Stimulated activated CD4-positive, alpha-beta T cell treated with anti-CD3 and anti-CD28 coated beads, Interleukin-1b, Interleukin-23, amount 100 ng/mL, for 4 hours (primary cell): ENCODE results near the gene AFF4.
"Not testable (repeated sequence)": the region's sequence is repeated elsewhere in the genome, so short reads cannot be mapped to it uniquely, and the experiment has no call there.

ENCODE experiments used
- DNase-seq, 2 donors: peaks; one replicate each; pipeline ENCODE4 v3.0.0-alpha.2; 2020; ENCODE audit warnings: low read depth in 2 of 2

AFF4 gene

GRCh38 chr5:132860742-132861141 is 102.7 kb downstream of the AFF4 start:
- DNase-seq: no peak

- no peak for DNase-seq
Measured at GRCh38 chr5:132859889-132860437, 103.5 kb downstream of the AFF4 start.

DNA sequence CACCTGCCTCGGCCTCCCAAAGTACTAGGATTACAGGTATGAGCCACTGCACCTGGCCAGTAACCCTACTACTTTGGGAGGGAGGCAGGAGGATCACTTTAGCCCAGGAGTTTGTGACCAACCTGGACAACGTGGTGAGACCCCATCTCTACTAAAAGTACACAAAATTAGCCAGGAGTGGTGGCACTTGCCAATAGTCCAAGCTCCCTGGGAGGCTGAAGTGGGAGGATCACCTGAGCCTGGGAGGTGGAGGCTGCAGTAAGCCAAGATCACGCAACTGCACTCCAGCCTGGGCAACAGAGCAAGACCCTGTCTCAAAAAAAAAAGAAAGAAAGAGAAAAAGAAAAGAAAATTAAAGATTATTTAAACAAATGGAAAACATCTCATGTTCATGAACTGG is 107.4 kb downstream of the AFF4 start:
- DNase-seq: no peak

- DNase-seq: not testable (repeated sequence)
Measured at GRCh38 chr5:132854992-132855391, 108.4 kb downstream of the AFF4 start.

DNA sequence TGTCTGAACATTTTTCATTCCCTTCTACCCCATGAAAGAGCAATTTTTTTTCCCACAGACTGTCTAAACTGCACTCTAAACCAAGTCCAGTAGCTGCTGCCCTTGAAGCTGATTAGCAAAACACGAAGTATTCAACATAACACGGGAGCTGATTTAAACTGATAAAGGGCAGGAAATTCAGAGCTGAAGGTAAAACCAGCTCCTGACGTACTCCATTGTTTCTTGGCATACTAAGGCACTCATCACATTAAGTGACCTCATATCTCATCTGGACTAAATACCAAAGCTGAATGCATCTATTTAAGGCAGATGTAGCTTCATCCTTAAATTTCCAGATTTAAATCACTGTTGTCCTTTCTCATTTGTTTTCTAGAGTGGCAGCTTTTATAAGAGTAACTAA is 109.1 kb downstream of the AFF4 start:
- DNase-seq: no peak

- DNase-seq: no peak
Measured at GRCh38 chr5:132853790-132854189, 109.6 kb downstream of the AFF4 start.

DNA sequence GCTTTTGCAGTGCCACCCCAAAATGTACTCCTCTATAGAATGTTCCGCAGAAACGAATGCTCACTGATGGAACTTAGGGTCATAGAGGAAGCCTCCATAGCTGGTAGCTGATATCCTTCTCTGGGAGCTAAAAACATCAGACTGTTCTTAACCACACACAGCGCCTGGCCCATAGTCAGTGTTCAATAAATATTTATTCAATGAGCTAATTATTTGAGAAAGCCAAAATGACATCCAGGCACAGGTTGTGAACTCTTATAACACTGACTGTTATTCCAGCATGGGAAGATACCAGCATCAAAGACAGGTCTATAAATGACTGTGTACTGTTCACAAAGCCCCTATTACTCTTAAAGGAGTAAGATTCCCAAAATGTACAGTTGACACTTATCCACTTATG is 110.1 kb downstream of the AFF4 start:
- no peak for DNase-seq

DNA sequence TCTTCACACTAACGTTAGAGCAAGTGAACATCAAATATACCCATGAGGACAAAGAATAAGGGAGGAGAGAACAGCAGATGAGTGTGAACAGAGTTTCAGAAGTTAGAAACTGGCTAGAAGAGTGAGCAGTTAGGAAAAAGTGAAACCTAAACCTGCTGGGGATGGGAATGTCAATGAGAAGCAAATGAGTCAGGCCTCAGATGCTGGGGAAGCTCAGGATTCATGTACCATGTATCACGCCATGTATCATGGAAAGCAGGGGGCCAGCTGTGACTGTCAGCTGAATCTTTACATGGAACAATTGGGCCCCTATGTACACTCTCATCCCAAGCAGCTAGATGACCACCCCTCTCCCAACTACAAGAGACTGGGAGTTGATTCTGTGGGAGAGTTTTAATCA is 113.4 kb downstream of the AFF4 start:
- no peak for DNase-seq

DNA sequence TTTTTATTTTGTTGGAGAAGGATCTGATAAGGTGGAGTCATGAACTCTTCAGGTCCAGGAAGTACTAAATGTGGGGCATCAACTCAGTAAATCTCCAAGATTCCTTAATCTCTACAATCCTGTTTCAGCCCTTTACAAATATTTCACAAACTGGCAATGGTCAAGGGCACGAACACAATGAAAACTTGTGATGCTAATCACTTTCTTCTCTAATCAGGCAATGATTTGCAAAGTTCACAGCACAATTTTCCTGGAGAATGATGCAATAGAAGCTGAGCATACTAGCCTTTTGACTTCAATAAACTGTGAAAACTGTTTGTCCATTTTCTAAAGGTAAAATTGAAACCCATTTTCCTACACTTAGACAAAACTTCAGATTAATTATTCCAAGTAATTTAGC is 114.1 kb downstream of the AFF4 start:
- no peak for DNase-seq

DNA sequence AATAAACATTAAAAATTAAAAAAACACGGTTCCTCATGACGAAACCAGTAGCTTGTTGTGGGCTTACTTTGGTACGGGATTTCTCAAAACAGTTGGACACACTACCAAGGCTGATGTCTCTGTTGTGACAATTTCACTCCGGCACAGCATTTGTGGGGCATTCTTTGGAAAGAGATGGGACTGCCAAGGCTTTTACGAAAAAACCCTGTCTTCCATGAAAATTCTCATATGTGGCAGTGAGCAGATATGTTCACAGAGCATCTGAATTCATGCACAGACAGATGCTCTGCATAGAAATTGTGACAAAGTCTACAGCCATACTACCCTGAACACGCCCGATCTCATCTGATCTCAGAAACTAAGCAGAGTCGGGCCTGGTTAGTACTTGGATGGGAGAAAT is 115.2 kb downstream of the AFF4 start:
- DNase-seq: no peak

- no peak for DNase-seq
Measured at GRCh38 chr5:132841305-132841704, 122.1 kb downstream of the AFF4 start.

GRCh38 chr5:132840896-132841295 is 122.5 kb downstream of the AFF4 start:
- DNase-seq: no peak

- DNase-seq: no peak
Measured at GRCh38 chr5:132840313-132840712, 123.1 kb downstream of the AFF4 start.

DNA sequence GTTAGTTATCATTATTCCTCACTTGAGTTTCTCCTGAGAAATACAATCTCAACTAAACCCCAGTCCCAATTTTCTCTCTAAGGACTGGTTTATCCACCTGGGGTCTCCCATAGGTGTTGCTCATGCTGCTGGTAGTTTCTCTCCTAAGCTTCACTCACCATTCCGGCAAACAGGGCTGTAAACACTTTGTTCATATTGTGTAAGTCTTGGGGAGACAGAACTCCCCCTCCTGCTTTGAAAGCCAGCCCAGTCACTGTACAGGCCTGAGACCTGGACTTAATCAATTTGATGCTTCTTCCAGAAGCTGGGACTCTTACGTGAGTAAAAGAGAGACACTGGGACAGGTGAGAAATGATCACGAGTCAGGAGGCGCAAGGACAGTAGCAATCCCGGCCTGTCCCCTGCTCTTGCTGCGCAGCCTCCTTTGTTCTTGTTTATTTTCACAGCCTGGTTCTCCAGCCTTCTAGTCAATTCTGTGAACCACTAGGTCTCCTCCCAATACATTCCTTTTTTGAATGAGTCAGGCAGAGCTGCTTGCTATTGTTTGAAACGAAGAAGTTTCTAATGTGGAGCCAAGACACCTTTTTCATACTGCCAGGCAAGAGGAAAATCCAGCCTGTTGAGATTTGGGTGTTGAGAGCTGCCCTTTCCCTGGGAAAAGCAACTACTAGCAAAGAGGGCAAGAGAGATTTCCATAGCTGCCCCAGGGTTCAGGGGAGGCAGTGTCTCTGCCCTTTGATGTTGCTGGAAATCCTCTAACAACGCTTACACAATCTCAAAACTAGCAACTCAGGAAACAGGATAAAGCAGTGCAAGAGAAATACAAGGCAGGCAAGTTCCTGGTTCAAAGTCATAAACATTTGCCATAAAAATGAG is 123.8 kb downstream of the AFF4 start:
- DNase-seq: no peak

DNA sequence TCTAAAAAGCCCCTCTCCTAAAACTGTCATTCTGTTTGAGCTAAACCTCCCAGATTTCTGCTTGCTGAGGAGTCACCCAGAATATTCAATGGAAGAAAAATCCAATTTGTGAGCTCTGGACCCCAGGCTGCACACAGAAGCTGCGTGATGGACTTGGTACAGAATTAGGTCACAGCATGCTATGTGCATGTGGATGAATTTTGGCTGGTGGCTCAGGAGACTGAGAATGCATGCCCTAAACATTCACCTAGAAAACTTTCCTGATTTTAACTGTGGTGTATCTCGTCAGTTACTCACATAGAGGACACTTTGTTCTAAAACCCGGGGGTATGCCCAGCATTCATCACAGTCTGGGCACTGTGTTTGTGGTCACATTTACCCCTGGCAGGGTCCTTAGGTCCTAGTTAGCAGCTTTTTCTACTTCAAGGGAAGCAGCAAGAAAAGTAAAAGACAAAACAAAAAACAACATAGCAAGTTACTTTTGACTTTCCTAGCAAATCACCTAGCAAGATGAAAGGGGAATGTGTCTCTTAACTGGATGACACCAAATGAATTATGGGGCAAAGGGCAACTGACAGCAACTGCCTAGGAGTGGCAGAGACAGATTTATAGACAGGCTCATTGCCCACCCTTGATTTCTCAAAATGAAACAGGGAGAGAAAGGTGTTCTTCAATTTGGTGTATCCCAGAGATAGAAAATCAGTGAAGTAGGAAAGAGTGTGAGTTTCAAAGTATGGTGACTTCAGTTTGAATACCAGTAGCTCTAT is 124.7 kb downstream of the AFF4 start:
- no peak for DNase-seq

- DNase-seq: no peak
Measured at GRCh38 chr5:132837868-132838267, 125.6 kb downstream of the AFF4 start.

DNA sequence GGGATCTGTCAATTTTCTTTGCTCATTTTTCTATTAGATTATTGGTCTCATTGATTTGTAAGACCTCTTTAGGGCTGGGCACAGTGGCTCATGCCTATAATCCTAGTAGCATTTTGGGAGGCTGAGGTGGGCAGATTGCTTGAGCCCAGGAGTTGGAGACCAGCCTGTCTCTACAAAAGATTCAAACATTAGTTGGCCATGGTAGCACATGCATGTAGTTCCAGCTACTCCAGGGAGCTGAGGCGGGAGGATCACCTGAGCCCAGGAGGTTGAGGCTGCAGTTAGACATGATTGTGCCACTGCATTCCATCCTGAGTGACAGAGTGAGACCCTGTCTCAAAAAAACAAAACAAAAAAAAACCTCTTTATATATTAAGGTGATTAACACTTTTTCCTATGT is 126.6 kb downstream of the AFF4 start:
- DNase-seq: no peak

GRCh38 chr5:132834057-132834456 is 129.4 kb downstream of the AFF4 start:
- DNase-seq: no peak

GRCh38 chr5:132832612-132833011 is 130.8 kb downstream of the AFF4 start:
- no peak for DNase-seq

DNA sequence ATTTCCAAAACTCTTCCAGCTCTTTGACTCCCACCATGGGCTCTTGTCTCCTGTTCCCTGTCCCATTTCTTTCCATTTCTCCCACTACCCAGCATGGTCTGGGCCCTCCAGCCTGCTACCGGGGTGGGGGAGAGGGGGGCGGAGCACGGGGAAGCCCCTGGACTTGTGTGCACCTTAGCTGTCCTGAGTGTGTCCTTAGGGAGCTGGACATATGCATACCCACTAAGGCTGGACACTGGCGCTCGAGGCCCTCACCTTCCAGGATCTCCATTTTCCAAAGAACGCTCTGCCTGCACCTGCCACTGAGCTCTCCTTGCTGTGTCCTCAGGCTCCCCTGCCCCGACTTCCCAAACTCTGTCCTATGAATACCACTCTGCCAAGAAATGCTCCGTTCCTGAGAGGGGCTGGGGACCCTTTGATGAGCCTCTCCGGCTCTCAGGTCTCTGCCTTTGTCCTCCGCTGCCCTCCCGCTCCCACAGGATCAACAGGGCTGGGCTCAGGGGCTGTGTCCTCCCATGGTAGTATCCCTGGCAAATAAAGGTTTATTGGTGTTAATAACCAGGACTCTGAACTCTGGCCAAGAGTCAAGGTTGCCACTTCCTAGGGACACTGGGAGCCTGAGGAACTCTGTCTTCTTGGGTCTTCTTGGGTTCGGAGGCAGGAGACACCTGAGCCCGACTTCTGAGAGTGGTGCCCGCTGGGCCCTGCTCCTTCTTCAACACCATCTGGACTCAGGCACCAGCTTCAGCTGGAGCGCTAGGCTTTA is 132.2 kb downstream of the AFF4 start:
- no peak for DNase-seq

- no peak for DNase-seq
Measured at GRCh38 chr5:132830436-132831094, 132.9 kb downstream of the AFF4 start, which contains the start of gene SHROOM1. TSS of gene SHROOM1 (minus strand) at chr5:132830647. CDS start at chr5:132826140, 4,507 bp downstream.
